Activated T-cell treated with anti-CD3 and anti-CD28 coated beads, Interleukin-2, amount 50 U/mL, for 4 hours (primary cell): ENCODE data around the gene LTB4R. TPM values are rescaled to one million over a fixed set of nuclear protein-coding genes. Genes with fewer than 3 reads are reported as not detected.

ENCODE experiments used
- ATAC-seq, 2 donors: fragments of 200-7000 bp; cut with Tn5 transposase; one replicate each; pipeline ENCODE4 v1.10.0; 2021
- DNase-seq: peaks from one replicate; pipeline ENCODE4 v3.0.0-alpha.2; 2020
- H3K27me3 Mint-ChIP-seq: one replicate; pipeline ENCODE4 v1.8.0; 2021; ENCODE audit warnings: low read depth, mixed read lengths
- H3K36me3 Mint-ChIP-seq: one replicate; pipeline ENCODE4 v1.8.0; 2022; ENCODE audit warnings: mixed read lengths; ENCODE audit not compliant: insufficient read depth
- H3K4me1 Mint-ChIP-seq: one replicate; pipeline ENCODE4 v1.8.0; 2021; ENCODE audit warnings: low read depth, mixed read lengths
- H3K4me3 Mint-ChIP-seq: one replicate; pipeline ENCODE4 v1.8.0; 2021; ENCODE audit warnings: mild to moderate bottlenecking, moderate library complexity, mixed read lengths
- H3K9me3 Mint-ChIP-seq: one replicate; pipeline ENCODE4 v1.8.0; 2021; ENCODE audit warnings: mixed read lengths
- total RNA-seq, 3 donors: library from RNA; stranded (reverse); gene quantifications; one replicate each; pipeline ENCODE4 v1.2.1, GENCODE V29; 2021

Gene LTB4R, protein sequence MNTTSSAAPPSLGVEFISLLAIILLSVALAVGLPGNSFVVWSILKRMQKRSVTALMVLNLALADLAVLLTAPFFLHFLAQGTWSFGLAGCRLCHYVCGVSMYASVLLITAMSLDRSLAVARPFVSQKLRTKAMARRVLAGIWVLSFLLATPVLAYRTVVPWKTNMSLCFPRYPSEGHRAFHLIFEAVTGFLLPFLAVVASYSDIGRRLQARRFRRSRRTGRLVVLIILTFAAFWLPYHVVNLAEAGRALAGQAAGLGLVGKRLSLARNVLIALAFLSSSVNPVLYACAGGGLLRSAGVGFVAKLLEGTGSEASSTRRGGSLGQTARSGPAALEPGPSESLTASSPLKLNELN
- total RNA-seq: 1 to 10 TPM; 7.0 to 8.0 (median 7.8) TPM

DNA sequence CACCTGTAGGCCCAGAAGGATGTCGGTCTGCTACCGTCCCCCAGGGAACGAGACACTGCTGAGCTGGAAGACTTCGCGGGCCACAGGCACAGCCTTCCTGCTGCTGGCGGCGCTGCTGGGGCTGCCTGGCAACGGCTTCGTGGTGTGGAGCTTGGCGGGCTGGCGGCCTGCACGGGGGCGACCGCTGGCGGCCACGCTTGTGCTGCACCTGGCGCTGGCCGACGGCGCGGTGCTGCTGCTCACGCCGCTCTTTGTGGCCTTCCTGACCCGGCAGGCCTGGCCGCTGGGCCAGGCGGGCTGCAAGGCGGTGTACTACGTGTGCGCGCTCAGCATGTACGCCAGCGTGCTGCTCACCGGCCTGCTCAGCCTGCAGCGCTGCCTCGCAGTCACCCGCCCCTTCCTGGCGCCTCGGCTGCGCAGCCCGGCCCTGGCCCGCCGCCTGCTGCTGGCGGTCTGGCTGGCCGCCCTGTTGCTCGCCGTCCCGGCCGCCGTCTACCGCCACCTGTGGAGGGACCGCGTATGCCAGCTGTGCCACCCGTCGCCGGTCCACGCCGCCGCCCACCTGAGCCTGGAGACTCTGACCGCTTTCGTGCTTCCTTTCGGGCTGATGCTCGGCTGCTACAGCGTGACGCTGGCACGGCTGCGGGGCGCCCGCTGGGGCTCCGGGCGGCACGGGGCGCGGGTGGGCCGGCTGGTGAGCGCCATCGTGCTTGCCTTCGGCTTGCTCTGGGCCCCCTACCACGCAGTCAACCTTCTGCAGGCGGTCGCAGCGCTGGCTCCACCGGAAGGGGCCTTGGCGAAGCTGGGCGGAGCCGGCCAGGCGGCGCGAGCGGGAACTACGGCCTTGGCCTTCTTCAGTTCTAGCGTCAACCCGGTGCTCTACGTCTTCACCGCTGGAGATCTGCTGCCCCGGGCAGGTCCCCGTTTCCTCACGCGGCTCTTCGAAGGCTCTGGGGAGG, at the start of gene LTB4R:
LTB4R (plus strand) TSS at position 857 of the 959 bp plus-strand sequence. CDS start 4,150 bp downstream, outside the sequence.
- H3K9me3 Mint-ChIP-seq: no peaks in the 10 kb centered on the region
- peaks cover 13% of the 10 kb centered on the region for H3K36me3 Mint-ChIP-seq

DNA sequence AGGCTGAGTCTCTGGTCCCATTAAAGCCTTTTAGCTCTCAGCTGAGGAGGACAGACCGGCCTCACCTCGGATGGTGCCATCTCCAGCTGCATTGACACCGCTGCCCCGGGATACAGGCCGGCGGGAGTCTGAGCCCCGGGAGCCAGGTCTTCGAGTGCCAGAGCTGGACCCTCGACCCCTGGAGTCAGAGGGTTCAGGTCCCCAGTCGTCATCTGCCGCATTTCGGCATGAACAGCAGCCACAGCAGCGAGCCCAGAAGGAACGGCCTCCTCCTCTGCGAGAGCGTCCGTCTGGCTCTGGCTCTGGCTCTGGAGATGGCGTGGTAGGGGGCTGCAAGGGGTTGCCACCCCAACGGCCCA, 49.4 kb upstream of the LTB4R start:
- H3K4me3 Mint-ChIP-seq: no peak overlapping the region

More for the DNA sequence above, at the start of gene LTB4R:
- ATAC-seq: peak; percentile 86 to 88
- Mint-ChIP-seq H3K4me3 (peak within 1 kb of the TSS; percentile 79), H3K27me3 (no peaks in the 10 kb centered on the region), H3K4me1 (peaks cover 77% of the 10 kb centered on the region)
- peak; percentile 45 for DNase-seq

DNA sequence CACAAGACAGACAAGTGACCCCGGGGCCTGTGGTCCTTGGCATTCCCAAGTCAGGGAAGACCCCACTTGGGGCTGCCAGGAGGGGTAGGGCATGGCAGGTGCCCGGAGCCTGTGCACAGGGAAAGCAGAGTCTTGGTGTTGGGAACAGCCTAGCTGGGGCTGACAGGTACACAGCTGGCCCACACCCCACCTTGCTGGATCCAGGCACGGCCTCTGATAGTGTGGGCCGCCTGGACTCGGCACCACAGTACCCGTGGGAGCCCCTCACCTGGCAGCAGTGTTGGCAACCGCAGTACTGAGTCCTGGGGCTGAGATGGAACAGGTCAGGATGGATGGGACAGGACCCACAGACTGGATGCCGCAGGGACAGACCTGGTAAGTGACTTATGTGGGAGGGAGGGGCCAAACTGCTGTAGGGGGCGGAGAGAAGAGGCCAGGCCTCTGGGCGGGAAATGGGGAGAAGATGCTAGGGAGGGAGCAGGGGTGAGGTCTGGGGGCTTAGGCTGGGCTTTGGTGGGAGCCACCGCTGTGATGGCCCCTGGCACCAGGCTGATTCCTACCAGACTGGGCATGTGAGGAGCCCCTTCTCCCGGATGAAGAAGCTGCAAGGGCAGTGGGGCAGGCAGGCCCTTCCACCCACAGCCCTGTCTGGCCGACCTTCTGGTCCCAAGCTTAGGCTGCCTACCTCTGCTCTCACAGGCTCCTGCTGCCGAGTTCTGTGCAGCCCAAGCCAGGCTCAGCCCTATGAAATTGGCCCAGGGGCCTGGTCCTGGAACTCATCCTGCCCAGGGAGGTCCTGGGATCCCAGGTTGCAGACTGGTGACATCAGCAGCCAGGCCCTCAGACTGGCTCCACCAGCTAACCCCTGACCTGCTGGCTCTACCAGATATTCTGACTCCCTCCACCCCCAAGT, 48.2 kb upstream of the LTB4R start, which contains the start of gene TGM1:
TGM1 (minus strand) TSS at position 357 of the 913 bp plus-strand sequence. CDS start 825 bp downstream, outside the sequence.
- no peak for DNase-seq
- no peak within 1 kb of the TSS for H3K4me3 Mint-ChIP-seq
- ATAC-seq: no peak
- peaks cover 17% of the 10 kb centered on the region for H3K36me3 Mint-ChIP-seq
- no peaks in the 10 kb centered on the region for H3K9me3 Mint-ChIP-seq
- H3K4me1 Mint-ChIP-seq: no peaks in the 10 kb centered on the region
- H3K27me3 Mint-ChIP-seq: no peaks in the 10 kb centered on the region

More for the DNA sequence above, 49.4 kb upstream of the LTB4R start:
- Mint-ChIP-seq H3K27me3 (no peaks in the 10 kb centered on the region), H3K9me3 (no peaks in the 10 kb centered on the region), H3K36me3 (peaks cover 13% of the 10 kb centered on the region), H3K4me1 (no peaks in the 10 kb centered on the region)
- DNase-seq (no peak), ATAC-seq (no peak)

DNA sequence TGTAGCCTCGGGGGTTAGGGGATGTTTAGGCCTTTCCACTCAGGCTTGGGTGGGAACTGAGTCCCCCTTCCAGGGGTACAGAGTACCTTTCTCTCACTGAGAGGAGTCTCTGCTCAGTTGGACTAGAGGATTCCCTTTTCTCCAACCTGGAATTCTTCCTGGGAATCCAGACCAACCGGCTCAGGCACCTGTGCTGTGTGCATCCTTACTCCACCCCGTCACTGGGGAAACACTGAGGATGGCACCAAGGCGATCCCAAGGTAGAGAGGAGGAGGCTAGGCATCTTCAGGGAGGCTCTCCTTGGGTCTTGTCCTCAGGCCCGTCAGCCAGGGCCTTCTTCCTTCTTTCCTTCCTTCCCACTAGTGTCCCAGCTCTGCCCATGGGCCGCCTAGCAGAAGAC, 47.5 kb upstream of the LTB4R start:
- DNase-seq (no peak), ATAC-seq (no peak)
- Mint-ChIP-seq H3K9me3 (no peaks in the 10 kb centered on the region), H3K4me1 (no peaks in the 10 kb centered on the region), H3K27me3 (no peaks in the 10 kb centered on the region), H3K36me3 (peaks cover 21% of the 10 kb centered on the region), H3K4me3 (no peak overlapping the region)

DNA sequence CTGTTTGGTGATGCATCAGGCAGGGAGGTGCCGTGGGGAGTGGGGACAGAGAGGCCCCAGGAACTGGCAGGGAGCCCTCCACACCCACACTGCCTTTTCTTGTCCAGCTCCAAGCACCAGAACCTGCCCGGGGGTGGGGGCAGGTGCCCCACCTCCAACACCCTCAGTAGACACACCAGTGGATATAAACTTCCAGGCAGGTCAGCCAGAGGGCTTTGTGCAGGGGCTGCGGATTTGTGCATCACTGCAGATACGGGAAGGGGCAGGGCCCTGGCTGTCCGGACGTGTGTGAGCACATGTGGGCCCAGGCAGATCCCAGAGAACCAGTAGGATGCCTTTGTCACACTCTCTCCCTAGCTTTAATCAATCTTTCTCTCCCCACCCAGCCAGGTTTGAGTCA, 47.0 kb upstream of the LTB4R start:
- no peak for DNase-seq
- no peak for ATAC-seq
- Mint-ChIP-seq H3K36me3 (peaks cover 21% of the 10 kb centered on the region), H3K4me3 (no peak overlapping the region), H3K27me3 (no peaks in the 10 kb centered on the region), H3K4me1 (no peaks in the 10 kb centered on the region), H3K9me3 (no peaks in the 10 kb centered on the region)

DNA sequence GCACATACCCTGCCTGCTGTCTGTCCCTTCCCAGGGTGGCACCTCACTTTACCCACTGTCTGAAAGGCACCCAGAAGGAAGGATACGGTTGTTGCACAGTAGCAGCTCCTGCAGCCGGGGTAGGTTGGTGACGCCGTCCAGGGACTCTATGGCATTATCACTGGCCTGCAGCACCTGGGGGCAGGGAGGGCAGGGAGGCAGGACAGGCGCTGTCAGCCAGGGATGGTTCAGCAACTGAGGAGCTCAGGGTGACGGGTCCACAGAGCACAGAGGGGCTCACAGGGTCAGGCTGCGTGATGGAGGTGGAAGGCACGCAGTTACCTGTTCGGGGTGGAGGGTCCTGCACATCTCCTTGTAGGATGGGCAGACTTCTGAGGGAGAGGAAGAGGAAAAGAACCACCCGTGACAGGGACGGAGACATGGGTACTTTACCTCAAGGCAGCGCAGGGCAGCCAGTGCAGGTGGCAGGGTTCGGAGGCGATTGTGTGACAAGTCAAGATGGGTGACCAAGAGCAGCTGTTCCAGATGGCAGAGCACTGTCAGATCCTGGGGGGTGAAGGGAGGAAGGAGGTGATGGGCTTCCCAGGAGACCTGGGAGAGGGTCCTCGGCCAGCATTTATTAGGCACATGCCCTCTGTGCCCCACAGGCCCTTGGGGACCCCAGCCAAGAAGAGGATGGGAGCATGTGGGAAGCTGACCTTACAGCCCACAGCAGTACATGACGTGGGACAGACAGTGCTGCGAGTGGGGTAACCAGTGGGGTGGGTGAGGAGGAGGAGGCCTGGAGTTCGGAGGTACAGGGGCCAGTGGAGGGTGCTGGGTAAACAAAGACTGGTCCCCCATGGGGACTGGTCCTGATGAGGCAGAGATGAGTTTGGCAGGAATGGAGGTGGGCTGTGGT, 44.7 kb upstream of the LTB4R start:
- Mint-ChIP-seq H3K36me3 (peaks cover 19% of the 10 kb centered on the region), H3K27me3 (no peaks in the 10 kb centered on the region), H3K4me1 (peaks cover 5% of the 10 kb centered on the region), H3K9me3 (no peaks in the 10 kb centered on the region), H3K4me3 (no peak overlapping the region)
- no peak for ATAC-seq
- no peak for DNase-seq

DNA sequence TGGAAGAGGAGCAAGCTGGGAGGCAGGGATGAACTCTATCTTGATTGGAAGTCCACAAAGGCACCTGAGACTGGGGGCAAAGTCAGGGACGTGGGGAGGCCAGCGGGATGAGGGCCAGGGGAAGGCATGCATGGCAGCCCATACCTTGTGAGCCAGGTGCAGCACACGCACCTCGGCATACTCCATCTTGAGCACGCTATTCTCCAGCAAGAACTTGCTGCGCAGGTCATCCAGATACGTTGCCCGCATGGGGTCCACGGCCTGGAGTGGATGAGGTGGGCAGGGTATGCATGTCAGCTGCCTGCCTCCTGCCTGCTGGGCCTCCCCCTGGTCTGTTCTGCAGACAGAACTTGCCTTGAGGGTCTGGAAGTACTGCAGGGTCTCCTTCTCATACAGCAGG, 43.8 kb upstream of the LTB4R start:
- Mint-ChIP-seq H3K9me3 (no peaks in the 10 kb centered on the region), H3K36me3 (peaks cover 15% of the 10 kb centered on the region), H3K4me3 (no peak overlapping the region), H3K27me3 (no peaks in the 10 kb centered on the region), H3K4me1 (peaks cover 14% of the 10 kb centered on the region)
- no peak for DNase-seq
- ATAC-seq: no peak

DNA sequence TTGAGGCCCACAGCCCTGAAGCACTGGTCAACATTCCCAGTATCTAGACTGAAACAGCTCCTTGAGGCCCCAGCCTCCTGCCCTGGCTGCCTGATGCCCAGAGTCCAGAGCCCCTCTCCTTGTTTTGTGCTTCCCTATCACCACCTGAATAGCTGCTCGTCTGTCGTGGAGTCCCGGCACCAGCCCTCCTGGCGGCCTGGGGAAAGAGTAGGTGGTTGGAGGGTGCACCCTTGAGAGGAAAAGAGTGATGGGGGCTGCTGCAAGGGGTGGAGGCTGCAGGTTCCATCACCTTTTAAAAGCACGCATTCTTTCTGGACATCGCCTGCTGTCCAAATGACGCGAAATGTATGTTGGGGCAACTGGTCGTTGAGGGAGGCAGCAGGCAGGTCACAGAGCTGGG, 43.1 kb upstream of the LTB4R start:
- Mint-ChIP-seq H3K4me3 (no peak overlapping the region), H3K36me3 (peaks cover 15% of the 10 kb centered on the region), H3K4me1 (peaks cover 20% of the 10 kb centered on the region), H3K9me3 (no peaks in the 10 kb centered on the region), H3K27me3 (no peaks in the 10 kb centered on the region)
- ATAC-seq (no peak), DNase-seq (no peak)

DNA sequence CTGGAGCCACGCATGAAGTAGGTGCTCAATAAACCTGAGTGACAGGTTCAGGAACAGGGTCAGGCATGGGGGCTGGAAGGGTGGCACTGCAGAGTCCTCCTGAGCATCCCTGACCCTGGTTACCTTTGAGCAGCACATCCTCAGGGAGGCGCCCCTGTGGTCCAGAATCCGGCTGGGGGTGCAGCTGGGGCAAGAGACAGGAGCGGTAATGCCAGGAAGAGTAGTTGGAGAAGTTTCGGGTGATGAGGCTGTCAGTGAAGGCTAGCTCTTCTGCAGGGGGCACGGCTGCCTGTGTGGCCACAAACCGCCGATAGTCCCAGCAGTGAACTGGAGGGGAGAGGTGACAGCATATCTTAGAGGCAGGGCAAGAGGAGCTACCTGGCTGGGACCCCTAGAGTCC, 41.9 kb upstream of the LTB4R start:
- no peaks in the 10 kb centered on the region for H3K9me3 Mint-ChIP-seq
- ATAC-seq (no peak), DNase-seq (no peak)
- H3K4me3 Mint-ChIP-seq: no peak overlapping the region
- peaks cover 15% of the 10 kb centered on the region for H3K36me3 Mint-ChIP-seq
- peaks cover 31% of the 10 kb centered on the region for H3K4me1 Mint-ChIP-seq
- no peaks in the 10 kb centered on the region for H3K27me3 Mint-ChIP-seq

DNA sequence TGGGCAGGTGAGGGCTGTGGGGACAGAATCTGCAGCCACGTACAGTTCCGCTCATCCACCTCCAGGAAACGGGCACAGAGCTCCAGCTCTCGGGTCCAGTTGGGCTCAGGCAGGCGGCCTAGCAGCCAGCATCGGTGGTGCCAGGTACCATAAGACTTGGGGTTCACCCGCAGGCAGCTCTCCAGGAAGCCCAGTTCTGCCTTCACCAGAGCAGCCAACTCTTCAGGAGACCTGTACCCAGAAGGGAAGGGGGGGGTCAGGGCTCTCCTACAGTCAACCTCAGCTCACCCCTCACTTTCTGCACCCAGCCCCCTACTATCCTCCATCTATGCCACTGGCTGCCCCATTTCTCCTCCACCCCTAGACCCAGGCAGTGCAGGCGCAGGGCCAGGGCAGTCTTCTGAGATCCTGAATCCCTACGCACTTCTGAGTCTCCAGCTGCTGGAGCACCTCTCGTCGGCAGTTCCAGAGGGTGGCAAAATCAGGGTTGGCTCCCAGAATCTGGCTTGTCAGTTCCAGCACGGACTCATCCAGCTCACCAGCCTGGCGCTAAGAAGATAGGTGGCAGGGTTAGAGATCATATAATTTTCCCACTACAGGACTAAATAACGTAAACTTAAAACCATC, 41.3 kb upstream of the LTB4R start:
- no peak for ATAC-seq
- H3K36me3 Mint-ChIP-seq: peaks cover 15% of the 10 kb centered on the region
- no peak for DNase-seq
- H3K4me3 Mint-ChIP-seq: peak overlapping the region; percentile 88
- H3K4me1 Mint-ChIP-seq: peaks cover 34% of the 10 kb centered on the region
- no peaks in the 10 kb centered on the region for H3K9me3 Mint-ChIP-seq
- H3K27me3 Mint-ChIP-seq: no peaks in the 10 kb centered on the region

DNA sequence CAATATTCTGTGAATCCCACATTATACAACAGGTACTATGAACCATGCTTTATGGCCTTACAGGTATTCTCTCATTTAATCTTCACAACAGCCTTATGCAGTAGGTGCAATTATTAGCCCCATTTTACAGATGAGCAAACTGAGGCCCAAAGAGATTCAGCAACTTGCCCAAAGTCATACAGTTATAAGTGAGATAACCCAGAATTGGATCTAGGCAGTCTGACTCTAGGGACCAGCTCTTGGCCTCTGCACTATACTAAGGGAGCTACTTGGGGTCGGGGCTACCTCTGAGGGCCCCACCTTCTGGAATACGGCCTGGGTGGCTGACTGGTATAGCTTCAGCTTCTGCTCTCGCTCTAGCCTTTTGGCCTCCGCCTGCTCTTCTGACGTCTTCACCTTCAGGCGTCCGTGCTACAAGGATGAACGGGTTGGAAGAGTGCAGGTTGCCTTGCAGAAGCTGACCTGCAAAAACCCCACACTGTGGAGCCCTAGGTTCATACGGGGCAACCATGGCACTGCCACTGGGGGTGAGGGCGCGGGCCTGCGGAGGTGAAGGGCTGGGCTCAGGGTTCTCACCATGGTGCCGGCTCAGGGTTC, 40.7 kb upstream of the LTB4R start:
- H3K4me1 Mint-ChIP-seq: peaks cover 40% of the 10 kb centered on the region
- H3K36me3 Mint-ChIP-seq: peaks cover 15% of the 10 kb centered on the region
- H3K9me3 Mint-ChIP-seq: no peaks in the 10 kb centered on the region
- ATAC-seq: no peak
- H3K27me3 Mint-ChIP-seq: no peaks in the 10 kb centered on the region
- H3K4me3 Mint-ChIP-seq: peak overlapping the region; percentile 88
- no peak for DNase-seq

DNA sequence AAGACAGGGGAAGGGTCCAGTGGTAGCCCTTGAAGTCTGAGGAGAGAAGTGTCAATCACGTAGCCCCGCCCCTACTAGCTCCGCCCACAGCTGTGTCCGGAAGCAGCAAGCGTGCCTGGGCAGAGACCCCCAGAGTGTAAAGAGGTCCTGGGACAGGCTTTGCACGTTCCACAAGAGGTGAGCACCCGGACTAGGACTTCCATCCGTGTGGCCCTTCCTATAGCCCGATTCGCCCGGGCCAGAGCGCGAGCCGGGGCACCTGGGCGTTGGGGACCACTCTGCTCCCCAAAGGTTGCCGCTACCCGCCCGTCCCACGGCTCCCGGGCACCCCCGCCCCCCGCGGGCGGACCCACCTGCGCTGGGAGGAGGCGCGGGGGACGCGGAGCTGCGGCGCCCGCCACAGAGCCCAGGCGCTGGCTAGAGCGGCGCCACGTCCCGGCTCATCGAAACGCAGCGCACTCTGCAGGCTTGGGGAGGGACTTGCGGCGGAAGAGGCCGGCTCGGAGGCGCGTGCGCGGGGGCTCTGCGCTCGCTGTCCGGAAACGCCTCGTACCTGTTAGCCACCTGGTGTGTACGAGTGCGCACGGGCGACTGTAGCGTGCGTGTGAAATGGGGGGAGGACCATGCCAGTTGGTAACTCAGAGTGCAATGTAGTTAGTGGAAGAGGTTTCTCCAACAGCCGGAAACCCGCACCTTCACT, 40.0 kb upstream of the LTB4R start, which contains the start of gene RABGGTA:
RABGGTA (minus strand) TSS at position 464 of the 700 bp plus-strand sequence. CDS start 482 bp downstream, outside the sequence.
- Mint-ChIP-seq H3K36me3 (peaks cover 13% of the 10 kb centered on the region), H3K4me3 (peak within 1 kb of the TSS; percentile 88), H3K4me1 (peaks cover 41% of the 10 kb centered on the region), H3K9me3 (no peaks in the 10 kb centered on the region), H3K27me3 (no peaks in the 10 kb centered on the region)
- DNase-seq: peak; percentile 86
- peak; percentile 93 to 94 for ATAC-seq
